Hepatic stellate cell (primary cell): Measurements from ENCODE around the gene THADA.
"Not testable (repeated sequence)": the region's sequence is repeated elsewhere in the genome, so short reads cannot be mapped to it uniquely, and the experiment has no call there.

Experiments
- DNase-seq: peaks from one replicate; pipeline ENCODE4 v3.0.0; 2011; ENCODE audit warnings: low spot score

The THADA gene

DNA sequence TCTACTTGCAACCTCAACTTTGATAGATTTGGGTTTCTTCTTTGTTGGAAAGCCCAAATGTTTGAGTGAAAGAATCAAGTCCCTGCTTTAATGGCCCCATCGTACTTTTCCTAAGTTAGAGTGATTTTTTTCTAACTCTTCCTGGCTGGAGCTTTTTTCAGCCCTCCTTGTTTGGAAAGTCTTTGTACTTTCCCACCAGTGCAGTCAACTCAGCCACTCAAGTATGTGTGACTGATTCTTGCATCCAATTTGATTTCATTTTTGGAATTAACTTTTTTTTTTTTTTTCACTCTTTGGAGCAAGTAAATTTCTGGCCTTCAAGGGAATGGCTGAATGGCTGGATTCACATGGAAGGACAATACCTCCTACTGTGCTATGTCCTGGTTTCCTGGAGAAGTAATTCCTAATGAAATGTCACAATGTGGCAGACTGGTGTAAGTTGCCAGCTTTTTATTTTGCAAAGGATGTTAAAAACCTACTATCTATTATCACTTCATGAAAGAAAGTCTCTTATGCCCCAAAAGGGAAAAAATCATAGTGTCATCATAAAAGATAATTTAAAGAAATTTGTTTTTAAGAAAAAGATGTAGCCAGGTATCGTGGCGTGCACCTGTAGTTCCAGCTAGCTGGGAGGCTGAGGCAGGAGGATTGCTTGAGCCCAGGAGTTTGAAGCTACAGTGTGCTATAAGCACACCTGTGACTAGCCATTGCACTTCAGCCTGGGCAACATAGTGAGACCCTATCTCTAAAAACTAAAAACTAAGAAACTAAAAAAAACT lies 293.5 kb downstream of the THADA start:
- DNase-seq, result no peak

DNA sequence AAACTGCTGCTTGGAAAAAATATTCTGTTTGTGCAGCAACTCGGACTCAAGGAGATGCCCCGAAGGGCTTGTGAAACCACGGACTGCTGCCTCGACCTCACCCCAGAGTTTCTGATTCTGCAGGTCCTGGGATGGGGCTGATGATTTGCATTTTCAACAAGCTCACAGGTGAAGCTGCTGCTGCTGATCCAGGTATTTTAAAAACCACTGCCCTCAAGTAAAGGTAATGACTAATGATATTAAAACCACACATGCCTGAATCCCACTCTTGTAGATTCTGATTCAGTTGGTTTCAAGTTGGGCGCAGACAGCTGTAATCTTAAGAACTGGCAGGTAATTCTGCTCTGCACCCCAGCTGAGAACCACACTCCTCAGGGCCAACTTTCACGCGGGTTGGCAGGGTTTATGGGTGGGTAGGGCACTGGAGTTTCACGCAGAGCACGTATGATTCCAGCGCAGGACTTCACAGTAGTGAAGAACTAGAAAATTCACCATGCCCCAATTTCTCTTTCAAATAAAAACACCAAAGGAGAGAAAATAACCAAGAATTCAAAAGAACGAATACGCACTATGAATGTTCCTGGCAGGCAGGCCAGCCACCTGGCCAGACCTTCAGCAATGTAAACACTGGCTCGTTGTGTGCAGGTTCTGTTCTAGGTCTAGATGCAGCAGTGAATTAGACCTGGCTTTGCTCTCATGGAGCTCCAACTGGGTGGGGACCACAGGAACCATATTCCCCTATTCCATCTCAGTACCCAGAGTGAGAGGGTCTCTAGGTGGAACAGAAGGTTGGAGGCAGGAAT lies 294.9 kb downstream of the THADA start:
- no peak for DNase-seq

DNA sequence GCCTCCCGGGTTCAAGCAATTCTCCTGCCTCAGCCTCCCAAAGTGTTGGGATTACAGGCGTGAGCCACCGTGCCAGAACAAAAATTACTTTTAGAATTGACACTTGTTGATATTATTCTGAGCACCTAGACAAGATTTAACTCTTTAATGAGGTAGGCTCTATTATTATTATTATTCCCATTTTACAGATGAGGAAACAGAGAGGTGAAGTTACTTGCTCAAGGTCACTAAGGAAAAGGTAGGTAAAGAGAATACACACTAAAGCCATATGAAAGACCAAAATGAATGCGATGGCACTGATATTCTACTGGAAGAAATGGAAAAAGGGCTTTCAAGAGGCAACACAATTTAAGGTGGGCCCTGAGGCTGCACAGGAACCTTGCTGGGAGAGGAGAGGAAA lies 295.6 kb downstream of the THADA start:
- DNase-seq, result no peak

DNA sequence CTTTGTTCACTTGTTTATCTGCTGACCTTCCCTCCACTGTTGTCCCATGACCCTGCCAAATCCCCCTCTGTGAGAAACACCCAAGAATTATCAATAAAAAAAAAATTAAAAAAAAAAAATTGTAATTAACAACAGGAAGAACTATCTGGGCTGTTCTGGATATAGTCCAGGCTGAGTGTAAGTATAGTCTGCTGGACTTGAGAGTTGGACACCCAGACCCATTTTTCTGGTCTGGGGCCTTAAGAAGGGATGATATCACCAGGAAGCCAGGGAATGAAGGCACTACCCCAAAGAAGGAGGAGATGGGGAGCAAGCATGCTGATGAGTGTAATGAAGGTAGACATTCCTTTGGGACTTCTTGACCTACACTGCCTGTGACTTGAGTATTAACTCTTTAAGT lies 297.3 kb downstream of the THADA start:
- no peak for DNase-seq

DNA sequence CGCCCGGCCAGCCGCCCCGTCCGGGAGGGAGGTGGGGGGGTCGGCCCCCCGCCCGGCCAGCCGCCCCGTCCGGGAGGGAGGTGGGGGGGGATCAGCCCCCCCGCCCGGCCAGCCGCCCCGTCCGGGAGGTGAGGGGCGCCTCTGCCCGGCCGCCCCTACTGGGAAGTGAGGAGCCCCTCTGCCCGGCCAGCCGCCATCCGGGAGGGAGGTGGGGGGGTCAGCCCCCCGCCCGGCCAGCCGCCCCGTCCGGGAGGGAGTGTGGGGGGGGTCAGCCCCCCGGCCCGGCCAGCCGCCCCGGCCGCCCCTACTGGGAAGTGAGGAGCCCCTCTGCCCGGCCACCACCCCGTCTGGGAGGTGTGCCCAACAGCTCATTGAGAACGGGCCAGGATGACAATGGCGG lies 298.1 kb downstream of the THADA start:
- not testable (repeated sequence) for DNase-seq

DNA sequence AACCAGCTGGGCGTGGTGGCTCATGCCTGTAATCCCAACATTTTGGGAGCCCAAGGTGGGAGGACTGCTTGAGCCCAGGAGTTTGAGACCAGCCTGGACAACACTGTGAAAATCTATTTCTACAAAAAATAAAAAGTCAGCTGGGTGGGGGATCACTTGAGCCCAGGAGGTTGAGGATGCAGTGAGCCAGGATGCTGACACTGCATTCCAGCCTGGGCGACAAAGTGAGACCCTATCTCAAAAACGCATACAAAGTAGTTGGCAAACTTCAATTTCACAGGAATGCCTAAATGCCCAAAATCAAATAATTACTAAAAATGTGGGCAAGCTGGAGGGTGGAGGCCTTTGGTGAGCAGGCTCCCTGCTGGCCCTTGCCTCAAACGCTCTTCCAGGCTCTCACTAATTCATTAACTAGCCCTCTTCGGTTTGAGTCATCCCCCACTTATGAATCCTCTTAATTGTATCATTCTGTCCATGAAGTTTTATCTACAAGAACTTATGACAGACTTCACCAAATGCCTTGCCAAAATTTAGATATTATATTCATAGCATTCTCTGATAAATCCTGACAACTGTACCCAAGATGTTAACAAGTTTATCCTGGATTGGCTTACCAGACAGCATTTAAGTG lies 300.8 kb downstream of the THADA start:
- DNase-seq, result no peak

DNA sequence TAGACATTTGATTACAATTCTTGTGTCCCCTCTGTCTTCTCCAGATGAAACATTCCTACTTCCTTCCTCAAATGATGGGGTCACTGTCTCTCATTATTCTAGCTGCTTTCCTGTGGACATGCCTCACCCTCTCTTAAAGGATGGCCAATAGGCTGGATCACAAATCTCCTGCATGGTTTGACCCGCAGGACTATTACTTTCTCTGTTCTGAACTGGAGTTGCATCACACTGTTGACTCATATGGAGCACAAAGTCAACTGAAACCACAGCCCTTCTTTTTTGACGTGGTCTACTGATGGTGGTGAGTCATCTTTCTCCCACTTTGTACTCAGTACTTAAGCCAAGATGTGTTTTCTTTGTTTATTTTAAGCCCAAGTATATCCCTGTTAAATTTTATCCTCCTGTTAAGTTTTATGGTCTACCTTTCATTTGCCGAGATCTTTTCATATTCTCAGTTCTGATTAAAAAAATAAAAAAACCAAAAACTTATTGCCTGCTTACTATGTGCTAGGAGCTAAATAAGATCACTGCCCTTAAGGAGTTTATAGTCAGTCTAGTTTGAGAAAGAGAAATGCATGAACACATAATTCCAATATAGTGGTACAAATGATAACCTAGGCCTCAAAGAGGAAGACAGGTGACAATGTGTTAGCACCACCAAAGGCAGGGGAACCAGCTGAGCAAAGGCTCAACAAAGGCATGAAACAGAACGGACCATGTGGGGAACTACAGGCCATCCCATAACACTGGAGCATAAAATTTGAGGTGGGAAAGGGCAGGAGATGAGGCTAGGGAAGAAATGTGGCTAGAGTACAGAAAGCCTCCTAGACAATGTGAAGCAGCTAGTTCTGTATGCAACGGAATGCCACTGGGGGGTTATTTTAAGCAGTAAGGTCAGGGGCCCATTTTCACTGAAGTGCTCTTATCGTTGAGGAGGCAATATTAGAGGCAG lies 301.8 kb downstream of the THADA start:
- peak; percentile 89 for DNase-seq

DNA sequence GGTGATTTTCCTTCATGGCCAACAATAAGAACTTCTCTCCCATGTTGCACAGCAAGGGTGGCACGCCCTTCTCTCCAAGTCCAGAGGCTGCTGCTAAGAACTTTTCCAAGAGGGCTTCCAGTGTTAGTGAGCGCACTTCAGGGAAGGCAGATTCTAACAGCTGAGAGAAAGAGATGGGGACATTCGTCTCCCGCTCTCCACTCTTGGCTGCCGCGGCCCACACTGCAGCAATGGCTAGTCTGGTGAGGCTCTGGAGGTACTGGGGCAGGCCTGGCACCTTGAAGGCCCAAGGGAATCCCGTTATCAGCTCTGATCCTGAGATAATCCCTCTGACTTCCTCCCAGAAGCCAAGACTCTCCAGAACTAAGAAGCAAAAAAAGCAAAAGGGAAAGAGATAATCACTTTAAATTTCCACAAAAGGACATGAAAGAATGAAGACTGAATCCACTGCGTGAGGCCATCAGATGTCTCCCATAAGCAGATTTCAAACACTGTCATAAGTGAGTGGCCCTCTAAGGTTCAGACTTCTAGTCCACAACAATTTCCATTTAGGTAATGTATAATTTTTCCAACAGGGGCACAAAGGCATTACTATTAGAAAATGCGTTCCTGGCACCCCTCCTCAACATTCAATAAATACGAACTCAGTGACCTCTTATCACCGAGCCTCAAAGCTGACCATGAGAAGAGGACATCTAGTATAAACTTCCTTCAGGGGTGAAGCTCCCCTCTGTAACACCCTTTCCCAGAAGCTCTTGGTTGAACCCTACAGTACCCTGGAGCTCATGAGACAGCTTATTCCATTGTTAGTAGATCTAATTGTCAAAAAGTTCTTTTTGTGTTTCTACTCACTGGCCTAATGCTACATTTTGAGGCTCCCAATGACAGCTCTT lies 302.7 kb downstream of the THADA start:
- DNase-seq, result no peak

DNA sequence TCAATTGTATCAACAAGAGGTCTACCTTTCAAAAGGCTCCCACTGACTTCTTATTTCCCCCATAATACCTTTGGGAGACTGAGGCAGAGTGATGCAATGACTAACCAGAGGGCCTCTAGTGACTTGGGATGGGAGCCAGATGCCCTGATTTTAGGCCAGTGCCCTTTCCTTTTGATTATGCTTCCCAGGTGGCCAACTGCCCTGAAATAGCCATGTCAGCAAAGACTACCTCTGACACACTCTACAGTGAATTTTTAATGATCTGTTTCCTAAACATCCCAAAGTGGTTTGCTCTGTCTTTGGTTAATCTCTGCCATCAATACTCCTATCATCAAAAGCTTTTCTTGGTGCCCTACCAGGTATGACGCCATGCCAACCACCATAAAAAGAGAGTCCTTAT lies 303.5 kb downstream of the THADA start:
- DNase-seq, result no peak

DNA sequence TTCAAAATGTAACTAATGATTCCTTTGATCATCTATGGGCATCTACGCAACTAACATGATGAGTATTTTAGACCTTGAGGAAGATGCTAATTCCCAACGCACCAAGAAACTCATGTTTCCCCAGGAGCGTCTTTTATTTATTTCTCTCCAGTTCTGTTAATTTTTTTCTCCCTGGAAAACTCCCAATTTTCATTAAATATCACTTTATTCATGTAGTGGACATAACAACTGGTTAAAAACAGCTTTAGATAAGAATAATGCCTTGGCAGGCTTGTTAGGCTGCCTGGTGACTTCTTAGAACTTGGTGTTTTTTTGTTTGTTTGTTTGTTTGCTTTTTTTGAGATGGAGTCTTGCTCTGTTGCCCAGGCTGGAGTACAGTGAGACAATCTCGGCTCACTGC lies 306.5 kb downstream of the THADA start:
- no peak for DNase-seq

DNA sequence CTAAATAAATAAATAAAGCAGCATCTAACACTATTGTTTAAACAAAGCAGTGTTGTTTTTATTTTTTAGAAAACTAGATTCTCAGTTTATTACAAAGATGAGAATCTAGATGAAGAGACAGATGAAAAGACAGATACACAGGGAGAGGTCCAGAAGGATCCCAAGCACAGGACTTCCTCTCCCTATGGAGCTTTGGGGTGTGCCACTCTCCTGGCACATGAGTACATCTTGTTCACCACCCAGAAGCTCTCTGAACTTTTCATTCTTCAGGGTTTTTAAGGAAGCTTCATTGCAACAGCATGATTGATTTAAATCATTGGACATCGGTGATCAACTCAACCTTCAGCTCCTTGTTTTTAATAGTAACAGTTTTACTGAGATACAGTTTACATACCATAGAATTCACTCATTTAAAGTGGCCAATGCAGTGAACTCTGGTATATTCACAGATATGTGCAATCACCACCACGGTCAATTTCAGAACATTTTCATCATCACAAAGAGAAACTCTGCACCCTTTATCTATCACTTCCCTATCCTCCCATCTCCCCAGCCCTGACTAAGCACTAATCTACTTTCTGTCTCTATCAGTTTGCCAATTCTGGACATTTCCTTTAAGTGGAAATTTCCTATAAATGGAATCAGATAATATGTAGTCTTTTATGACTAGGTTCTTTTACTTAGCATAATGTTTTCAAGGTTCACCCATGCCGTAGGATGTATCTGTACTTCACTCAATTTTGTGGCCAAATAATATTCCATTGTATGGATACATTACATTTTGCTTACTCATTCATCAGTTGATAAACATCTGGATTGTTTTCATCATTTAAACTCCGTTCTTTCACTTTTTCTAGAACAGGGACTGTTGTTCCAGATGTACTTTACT lies 307.2 kb downstream of the THADA start:
- no peak for DNase-seq

DNA sequence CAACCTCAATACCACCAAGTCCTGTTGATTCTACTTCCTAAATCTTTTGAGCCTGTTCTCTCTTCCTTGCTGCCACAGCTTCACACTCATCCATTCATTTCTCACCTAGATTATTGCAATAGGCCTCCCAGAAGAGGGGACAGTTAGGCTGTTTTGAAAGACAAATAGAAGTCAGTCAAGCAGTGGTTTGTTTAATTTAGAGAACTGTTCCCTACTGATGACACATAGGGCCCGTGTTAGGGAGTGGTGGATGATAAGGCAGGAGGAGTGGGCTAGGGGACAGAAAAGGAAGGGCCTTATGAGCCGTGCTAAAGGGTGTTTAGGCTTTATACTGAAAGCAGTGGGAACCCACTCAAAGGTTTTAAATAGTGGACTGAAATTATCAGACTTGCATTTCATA lies 309.9 kb downstream of the THADA start:
- DNase-seq, result no peak

DNA sequence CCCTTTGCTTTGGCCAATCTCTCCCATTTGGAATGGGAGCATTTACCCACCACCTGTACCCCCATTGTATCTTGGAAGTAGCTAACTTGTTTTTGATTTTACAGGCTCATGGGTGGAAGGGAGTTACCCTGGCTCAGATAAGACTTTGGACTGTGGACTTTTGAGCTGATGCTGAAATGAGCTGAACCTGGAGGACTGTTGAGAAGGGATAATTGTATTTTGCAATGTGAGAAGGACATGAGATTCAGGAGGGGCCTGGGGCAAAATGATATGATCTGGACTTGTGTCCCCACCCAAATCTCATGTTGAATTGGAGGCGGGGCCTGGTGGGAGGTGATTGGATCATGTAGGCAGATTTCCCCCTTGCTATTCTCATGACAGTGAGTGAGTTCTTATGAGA lies 310.9 kb downstream of the THADA start:
- no peak for DNase-seq

DNA sequence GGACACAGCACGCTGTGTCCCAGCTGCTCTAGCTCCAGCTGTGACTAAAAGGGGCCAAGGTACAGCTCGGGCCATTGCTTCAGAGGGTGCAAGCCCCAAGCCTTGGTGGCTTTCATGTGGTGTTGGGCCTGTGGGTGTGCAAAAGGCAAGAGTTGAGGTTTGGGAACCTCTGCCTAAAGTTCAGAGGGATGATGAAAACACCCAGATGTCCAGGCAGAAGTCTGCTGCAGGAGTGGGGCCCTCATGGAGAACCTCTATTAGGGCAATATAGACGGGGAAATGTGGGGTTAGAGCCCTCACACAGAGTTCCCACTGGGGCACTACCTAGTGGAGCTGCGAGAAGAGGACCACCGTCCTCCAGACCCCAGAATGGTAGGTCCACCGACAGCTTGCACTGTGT lies 311.5 kb downstream of the THADA start:
- DNase-seq, result not testable (repeated sequence)

DNA sequence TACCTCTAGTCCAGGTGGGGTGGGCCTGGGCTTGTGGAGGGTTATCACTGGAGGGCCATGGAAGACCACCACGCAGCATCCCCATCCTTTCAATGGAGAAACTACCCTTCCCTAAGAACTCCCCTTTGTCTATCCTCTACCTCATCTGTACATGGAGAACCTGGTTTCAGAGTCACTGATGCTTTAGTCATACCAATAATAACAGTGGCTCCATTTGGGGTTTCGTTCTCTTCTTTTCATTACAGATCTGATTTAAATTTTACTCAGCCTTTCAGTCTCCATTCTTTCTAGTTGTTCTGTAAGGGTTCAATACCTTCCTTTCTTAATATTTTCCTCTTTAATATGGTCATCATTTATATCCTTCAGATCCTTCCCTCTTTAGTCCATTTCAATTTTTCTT lies 314.8 kb downstream of the THADA start:
- DNase-seq, result no peak

DNA sequence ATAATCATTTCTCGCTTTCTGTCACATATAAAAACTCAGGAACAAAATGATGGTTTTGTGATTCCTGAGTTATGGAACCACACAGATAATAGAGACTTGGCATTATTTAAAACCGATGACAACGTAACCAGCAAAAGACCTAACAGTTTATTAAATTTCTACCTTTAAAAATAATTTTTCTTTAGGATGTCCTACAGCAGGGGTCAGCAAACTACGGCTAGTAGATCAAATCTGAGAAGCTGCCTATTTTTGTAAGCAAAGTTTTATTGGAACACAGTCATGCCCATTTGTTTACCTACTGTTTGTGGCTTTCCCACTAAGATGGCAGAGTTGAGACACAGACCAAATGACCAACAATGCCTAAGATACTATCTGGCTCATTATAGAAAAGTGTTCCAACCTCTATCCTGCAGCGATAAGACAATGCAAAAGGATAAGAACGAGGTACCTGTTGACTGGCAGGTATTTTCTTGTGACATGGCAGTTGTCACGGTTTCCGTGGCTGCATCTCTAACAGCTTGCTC lies 316.5 kb downstream of the THADA start:
- no peak for DNase-seq

DNA sequence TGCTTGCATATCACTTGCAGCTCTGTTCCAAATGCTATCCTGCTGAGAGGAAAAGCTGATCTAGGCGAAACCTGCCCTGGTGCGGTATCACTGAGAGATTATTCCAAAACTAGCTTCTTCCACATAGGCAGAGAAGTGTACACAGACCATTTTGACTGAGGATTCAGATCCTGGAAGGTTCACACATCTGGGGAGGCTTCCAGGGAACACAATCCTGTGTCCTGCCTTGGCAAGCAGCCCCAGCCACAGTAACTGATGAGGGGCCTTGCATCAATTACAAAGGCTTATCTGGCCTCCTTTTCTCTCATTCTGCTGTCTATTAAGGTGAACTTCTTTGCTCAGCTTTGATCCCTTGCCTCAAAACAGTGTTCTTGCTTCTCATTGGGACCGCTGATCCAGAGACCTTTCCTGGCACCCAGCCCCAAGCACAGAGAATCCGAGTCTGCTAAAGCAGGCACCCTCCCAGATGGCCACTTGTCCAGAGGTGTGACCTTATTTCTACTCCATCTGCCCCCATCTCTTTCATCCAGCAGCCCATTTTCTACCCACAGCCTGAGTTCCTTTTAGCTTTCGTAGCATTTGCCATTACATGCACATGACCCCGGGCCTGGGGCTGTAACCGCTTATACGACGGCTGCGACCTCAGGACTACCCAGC lies 317.1 kb downstream of the THADA start:
- DNase-seq, result no peak

DNA sequence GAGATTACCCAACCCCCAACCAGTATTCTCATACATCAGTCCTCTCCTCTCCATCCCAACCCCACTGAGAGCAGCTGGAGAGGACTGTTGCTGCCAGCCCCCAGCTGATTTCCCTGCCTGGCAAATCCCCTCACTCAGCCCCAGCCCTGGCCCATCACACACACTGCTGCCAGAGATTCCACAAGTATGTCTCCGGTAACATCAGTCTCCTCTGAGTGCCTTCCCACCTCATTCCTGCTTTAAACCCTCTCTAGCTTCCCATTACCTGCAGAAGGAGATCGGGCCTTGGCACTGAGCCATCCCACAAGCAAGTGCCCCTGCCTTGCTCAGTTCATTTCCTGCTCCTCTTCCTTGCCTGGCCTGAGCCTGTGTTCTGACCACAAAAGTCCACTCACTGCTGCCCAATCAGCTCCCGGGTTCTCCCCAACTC lies 318.9 kb downstream of the THADA start:
- DNase-seq, result no peak
